Mesothelial cell of epicardium (in vitro differentiated cells): ENCODE results near the gene OR6C76. TPM values are rescaled to one million over a fixed set of nuclear protein-coding genes. Genes with fewer than 3 reads are reported as not detected.
"Not testable (repeated sequence)": the region's sequence is repeated elsewhere in the genome, so short reads cannot be mapped to it uniquely, and the experiment has no call there.

ENCODE experiments used
- DNase-seq, 2 experiments: peaks; one replicate each; pipeline ENCODE4 v3.0.0; 2021; ENCODE audit warnings: low spot score in 2 of 2; ENCODE audit not compliant: unreplicated experiment in 2 of 2
- H3K27ac Mint-ChIP-seq: 2 replicates; pipeline ENCODE4 v1.8.0; 2021; ENCODE audit warnings: mixed read lengths
- H3K27me3 Mint-ChIP-seq: 2 replicates; pipeline ENCODE4 v1.8.0; 2021; ENCODE audit warnings: low read depth, mixed read lengths
- H3K36me3 Mint-ChIP-seq: 2 replicates; pipeline ENCODE4 v1.8.0; 2021; ENCODE audit warnings: mixed read lengths
- H3K4me1 Mint-ChIP-seq: 2 replicates; pipeline ENCODE4 v1.8.0; 2021; ENCODE audit warnings: mixed read lengths
- H3K4me3 Mint-ChIP-seq: 2 replicates; pipeline ENCODE4 v1.8.0; 2021; ENCODE audit warnings: mild to moderate bottlenecking, moderate library complexity, mixed read lengths
- H3K9me3 Mint-ChIP-seq: 2 replicates; pipeline ENCODE4 v1.8.0; 2021; ENCODE audit warnings: mixed read lengths
- CTCF ChIP-seq: fragments of 200-600 bp; sonication (generic); IDR thresholded peaks from one replicate; pipeline ENCODE4 v1.5.0; 2021; ENCODE audit warnings: antibody characterized with exemption; ENCODE audit not compliant: unreplicated experiment
- total RNA-seq: library from RNA; stranded (reverse); gene quantifications from 3 replicates; pipeline ENCODE4 v1.2.1, GENCODE V29; 2021

The OR6C76 gene
- total RNA-seq, 1 donor from 2014 or later: not detected

GRCh38 chr12:55448825-55449224 is 22.8 kb downstream of the OR6C76 start:
- no peak overlapping the region for H3K27ac Mint-ChIP-seq
- no peak for DNase-seq
- no peaks in the 10 kb centered on the region for H3K9me3 Mint-ChIP-seq
- no peak overlapping the region for H3K4me3 Mint-ChIP-seq
- peaks cover 16% of the 10 kb centered on the region for H3K27me3 Mint-ChIP-seq
- no peak for TF ChIP-seq CTCF
- no peaks in the 10 kb centered on the region for H3K4me1 Mint-ChIP-seq
- no peaks in the 10 kb centered on the region for H3K36me3 Mint-ChIP-seq

GRCh38 chr12:55464926-55465325 is 38.9 kb downstream of the OR6C76 start:
- not testable (repeated sequence) for DNase-seq, H3K4me1 Mint-ChIP-seq, H3K9me3 Mint-ChIP-seq, H3K4me3 Mint-ChIP-seq, H3K27ac Mint-ChIP-seq, H3K36me3 Mint-ChIP-seq
- peaks cover 20% of the 10 kb centered on the region for H3K27me3 Mint-ChIP-seq

- DNase-seq: no peak
These were observed 41.8 kb downstream of the OR6C76 start for GRCh38 chr12:55467836-55468235.

GRCh38 chr12:55469291-55469690 is 43.2 kb downstream of the OR6C76 start:
- Mint-ChIP-seq H3K27me3 (peaks cover 7% of the 10 kb centered on the region), H3K36me3 (no peaks in the 10 kb centered on the region), H3K4me1 (no peaks in the 10 kb centered on the region), H3K9me3 (no peaks in the 10 kb centered on the region), H3K27ac (no peak overlapping the region), H3K4me3 (no peak overlapping the region)
- no peak for TF ChIP-seq CTCF
- no peak for DNase-seq

More at GRCh38 chr12:55467836-55468235, 41.8 kb downstream of the OR6C76 start:
- no peak for TF ChIP-seq CTCF
- no peaks in the 10 kb centered on the region for H3K9me3 Mint-ChIP-seq
- no peaks in the 10 kb centered on the region for H3K4me1 Mint-ChIP-seq
- peaks cover 8% of the 10 kb centered on the region for H3K27me3 Mint-ChIP-seq
- no peaks in the 10 kb centered on the region for H3K36me3 Mint-ChIP-seq
- H3K4me3 Mint-ChIP-seq: no peak overlapping the region
- no peak overlapping the region for H3K27ac Mint-ChIP-seq

- Mint-ChIP-seq H3K27ac (no peak within 1 kb of the TSS), H3K36me3 (no peaks in the 10 kb centered on the region), H3K4me3 (no peak within 1 kb of the TSS), H3K9me3 (no peaks in the 10 kb centered on the region), H3K4me1 (no peaks in the 10 kb centered on the region), H3K27me3 (peaks cover 7% of the 10 kb centered on the region)
- TF ChIP-seq CTCF: no peak
- DNase-seq: no peak
These were observed 44.2 kb downstream of the OR6C76 start, which contains the start of gene OR6C70 for GRCh38 chr12:55470088-55470829. OR6C70 (minus strand) TSS chr12:55470138; CDS start chr12:55470138, 0 bp downstream.

- Mint-ChIP-seq H3K4me3 (no peak overlapping the region), H3K4me1 (no peaks in the 10 kb centered on the region), H3K36me3 (no peaks in the 10 kb centered on the region), H3K9me3 (no peaks in the 10 kb centered on the region), H3K27me3 (peaks cover 7% of the 10 kb centered on the region), H3K27ac (no peak overlapping the region)
- TF ChIP-seq CTCF: no peak
- DNase-seq: no peak
These were observed 46.2 kb downstream of the OR6C76 start for GRCh38 chr12:55472264-55472663.

Other genes starting within 250 kb of the OR6C76 start
- gene OR10A7, start 205.2 kb upstream of the OR6C76 start, total RNA-seq: not detected in 3 replicates
- gene OR6C74, start 181.6 kb upstream of the OR6C76 start, total RNA-seq: not detected in 3 replicates
- gene OR6C6, start 129.7 kb upstream of the OR6C76 start, total RNA-seq: not detected in 3 replicates
- gene OR6C1, start 111.9 kb upstream of the OR6C76 start, total RNA-seq: not detected in 3 replicates
- gene OR6C3, start 95.5 kb upstream of the OR6C76 start, total RNA-seq: not detected in 3 replicates
- gene OR6C75, start 63.3 kb upstream of the OR6C76 start, total RNA-seq: not detected in 3 replicates
- gene OR6C65, start 25.7 kb upstream of the OR6C76 start, total RNA-seq: not detected in 3 replicates
- gene OR6C2, start 17.8 kb downstream of the OR6C76 start, total RNA-seq: not detected in 3 replicates
- not detected in 3 replicates for gene OR6C70, start 43.9 kb downstream of the OR6C76 start, total RNA-seq
- gene OR6C68, start 66.1 kb downstream of the OR6C76 start, total RNA-seq: not detected in 3 replicates
- gene OR6C4, start 123.3 kb downstream of the OR6C76 start, total RNA-seq: not detected in 3 replicates
- gene OR2AP1, start 146.2 kb downstream of the OR6C76 start, total RNA-seq: 0.13 to 0.29 TPM (median 0.22 TPM) in 3 replicates
- not detected in 3 replicates for gene OR10P1, start 210.6 kb downstream of the OR6C76 start, total RNA-seq